ENCODE results near the gene CRAT.

GRCh38 chr9:129124506-129125069 is 14.0 kb upstream of the CRAT start:
- TF ChIP-seq, protein P1, sequence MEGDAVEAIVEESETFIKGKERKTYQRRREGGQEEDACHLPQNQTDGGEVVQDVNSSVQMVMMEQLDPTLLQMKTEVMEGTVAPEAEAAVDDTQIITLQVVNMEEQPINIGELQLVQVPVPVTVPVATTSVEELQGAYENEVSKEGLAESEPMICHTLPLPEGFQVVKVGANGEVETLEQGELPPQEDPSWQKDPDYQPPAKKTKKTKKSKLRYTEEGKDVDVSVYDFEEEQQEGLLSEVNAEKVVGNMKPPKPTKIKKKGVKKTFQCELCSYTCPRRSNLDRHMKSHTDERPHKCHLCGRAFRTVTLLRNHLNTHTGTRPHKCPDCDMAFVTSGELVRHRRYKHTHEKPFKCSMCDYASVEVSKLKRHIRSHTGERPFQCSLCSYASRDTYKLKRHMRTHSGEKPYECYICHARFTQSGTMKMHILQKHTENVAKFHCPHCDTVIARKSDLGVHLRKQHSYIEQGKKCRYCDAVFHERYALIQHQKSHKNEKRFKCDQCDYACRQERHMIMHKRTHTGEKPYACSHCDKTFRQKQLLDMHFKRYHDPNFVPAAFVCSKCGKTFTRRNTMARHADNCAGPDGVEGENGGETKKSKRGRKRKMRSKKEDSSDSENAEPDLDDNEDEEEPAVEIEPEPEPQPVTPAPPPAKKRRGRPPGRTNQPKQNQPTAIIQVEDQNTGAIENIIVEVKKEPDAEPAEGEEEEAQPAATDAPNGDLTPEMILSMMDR (IDR thresholded peaks at IDR 0.05) = no peak
- no peak for TF ChIP-seq POLR2A (IDR thresholded peaks at IDR 0.05)

Data from Peyer's patch (tissue), 4 donors.